ENCODE results near the gene CAMTA1.

CAMTA1 gene

DNA sequence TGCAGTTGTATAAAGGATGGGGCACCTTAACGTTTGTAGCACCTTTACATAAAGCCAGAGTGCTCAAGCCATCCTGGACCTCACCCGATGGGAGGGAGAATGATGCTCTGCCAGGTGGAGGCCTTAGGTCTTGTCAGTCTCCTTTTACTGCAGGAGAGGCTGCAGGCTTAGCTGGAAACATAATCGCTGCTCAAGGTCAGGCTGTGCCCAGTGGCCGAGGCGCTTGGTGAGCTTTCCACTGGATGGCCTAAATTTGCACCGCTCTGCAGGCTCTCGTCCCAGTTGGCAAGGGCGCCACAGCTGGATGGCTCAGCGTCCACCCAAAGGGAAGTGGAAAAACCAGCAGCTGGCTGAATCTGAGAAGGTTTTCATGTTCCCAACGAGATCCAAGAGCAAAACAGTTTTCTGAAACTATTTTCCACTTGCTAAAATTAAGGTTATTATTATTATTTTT is 438.9 kb downstream of the CAMTA1 start:
- in situ Hi-C loops (cut with MboI; ENCODE audit: low sequenced_read_pairs, unreplicated experiment): loop anchor here (25.0 kb wide), 1 partner anchor 512 kb away; the partner anchor contains the start of gene DNAJC11
- no peak for DNase-seq (ENCODE audit: low spot score)
- TF ChIP-seq, protein P1, sequence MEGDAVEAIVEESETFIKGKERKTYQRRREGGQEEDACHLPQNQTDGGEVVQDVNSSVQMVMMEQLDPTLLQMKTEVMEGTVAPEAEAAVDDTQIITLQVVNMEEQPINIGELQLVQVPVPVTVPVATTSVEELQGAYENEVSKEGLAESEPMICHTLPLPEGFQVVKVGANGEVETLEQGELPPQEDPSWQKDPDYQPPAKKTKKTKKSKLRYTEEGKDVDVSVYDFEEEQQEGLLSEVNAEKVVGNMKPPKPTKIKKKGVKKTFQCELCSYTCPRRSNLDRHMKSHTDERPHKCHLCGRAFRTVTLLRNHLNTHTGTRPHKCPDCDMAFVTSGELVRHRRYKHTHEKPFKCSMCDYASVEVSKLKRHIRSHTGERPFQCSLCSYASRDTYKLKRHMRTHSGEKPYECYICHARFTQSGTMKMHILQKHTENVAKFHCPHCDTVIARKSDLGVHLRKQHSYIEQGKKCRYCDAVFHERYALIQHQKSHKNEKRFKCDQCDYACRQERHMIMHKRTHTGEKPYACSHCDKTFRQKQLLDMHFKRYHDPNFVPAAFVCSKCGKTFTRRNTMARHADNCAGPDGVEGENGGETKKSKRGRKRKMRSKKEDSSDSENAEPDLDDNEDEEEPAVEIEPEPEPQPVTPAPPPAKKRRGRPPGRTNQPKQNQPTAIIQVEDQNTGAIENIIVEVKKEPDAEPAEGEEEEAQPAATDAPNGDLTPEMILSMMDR (IDR thresholded peaks at IDR 0.05; ENCODE audit: borderline replicate concordance, control extremely low read depth, extremely low read depth, insufficient read depth, missing control alignments): no peak

DNA sequence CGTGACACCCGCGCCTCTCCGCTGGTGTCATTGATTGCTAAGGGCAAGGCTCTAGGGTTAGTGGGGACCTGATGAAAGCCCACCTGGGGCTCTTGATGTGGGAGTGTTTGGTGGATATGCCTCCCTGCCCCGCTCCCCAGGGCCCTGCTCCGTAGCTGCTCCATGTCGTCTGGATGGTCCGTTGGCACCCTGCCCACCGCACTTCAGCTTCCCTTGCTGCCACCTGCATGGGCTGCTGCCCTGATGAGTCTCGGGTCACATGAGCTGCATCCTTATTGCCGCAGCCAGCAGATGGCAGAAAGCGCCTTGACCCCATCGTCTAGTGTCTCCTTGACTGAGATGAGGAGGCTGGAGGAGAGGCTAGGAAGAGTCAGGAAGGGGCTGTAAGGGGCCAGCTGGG is 439.4 kb downstream of the CAMTA1 start:
- DNase-seq (ENCODE audit: low spot score): no peak
- TF ChIP-seq, protein P1 (IDR thresholded peaks at IDR 0.05; ENCODE audit: borderline replicate concordance, control extremely low read depth, extremely low read depth, insufficient read depth, missing control alignments): no peak
- in situ Hi-C loops (cut with MboI; ENCODE audit: low sequenced_read_pairs, unreplicated experiment): loop anchor here (25.0 kb wide), 1 partner anchor 512 kb away; the partner anchor contains the start of gene DNAJC11

DNA sequence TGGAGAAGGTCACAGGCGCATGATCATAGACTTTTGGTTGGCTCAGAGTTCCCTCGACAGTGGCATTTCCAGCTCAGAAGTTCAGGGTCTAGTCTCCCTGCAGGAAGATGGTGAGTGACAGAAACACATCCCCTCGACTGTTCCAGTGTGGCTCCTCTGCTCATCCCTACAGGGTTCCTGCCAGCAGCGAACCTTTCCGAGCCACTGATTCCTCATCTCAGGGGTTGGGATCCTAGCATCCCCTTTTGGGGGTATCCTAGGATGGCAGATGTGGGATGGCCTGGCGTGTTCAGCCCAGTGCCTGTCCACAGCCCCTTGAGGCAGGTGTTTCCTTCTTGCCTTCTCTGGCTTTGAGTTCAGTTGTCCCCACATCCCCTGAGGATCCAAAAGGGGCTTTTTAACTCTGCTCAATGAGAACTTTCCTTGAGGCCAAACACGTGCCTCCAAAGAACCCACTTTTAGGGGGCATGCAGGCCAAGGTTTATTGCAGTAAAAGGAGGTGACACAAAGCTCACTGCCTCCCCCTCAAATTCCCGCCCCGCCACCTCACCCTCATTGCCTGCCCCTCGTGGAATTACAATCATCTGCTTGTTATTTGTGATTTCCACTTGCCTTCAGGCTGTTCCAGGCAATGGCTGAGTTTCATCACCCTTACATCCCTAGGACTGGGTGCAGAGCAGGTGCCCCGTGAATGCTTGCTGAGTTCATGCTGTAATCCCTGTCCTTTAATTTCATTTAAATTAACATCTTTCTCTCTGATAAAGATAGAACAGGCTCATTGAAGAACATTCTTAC is 440.7 kb downstream of the CAMTA1 start:
- TF ChIP-seq, protein P1 (IDR thresholded peaks at IDR 0.05; ENCODE audit: borderline replicate concordance, control extremely low read depth, extremely low read depth, insufficient read depth, missing control alignments): no peak
- DNase-seq (ENCODE audit: low spot score): no peak
- in situ Hi-C loops (cut with MboI; ENCODE audit: low sequenced_read_pairs, unreplicated experiment): no loop called here

DNA sequence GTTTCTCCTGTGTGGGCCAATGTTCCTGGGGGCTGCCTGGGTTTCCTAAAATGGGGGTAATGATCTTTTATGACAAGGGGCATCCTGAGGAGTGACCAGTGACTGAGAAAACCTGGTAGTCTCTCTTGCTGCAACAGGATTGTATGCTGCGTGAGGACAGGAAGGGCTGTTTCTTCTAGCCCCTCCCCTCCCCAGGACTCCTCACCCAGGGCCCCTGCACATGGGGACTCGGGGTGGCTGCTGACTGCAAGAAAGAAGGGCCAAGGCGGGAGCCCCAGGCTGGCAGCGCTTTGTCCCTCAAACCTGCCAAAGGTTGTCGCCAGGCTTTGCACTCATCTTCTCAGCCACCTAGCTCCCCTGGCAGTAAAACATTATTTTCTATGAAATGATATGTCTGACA is 442.4 kb downstream of the CAMTA1 start:
- no peak for DNase-seq (ENCODE audit: low spot score)
- in situ Hi-C loops (cut with MboI; ENCODE audit: low sequenced_read_pairs, unreplicated experiment): no loop called here
- TF ChIP-seq, protein P1 (IDR thresholded peaks at IDR 0.05; ENCODE audit: borderline replicate concordance, control extremely low read depth, extremely low read depth, insufficient read depth, missing control alignments): no peak

DNA sequence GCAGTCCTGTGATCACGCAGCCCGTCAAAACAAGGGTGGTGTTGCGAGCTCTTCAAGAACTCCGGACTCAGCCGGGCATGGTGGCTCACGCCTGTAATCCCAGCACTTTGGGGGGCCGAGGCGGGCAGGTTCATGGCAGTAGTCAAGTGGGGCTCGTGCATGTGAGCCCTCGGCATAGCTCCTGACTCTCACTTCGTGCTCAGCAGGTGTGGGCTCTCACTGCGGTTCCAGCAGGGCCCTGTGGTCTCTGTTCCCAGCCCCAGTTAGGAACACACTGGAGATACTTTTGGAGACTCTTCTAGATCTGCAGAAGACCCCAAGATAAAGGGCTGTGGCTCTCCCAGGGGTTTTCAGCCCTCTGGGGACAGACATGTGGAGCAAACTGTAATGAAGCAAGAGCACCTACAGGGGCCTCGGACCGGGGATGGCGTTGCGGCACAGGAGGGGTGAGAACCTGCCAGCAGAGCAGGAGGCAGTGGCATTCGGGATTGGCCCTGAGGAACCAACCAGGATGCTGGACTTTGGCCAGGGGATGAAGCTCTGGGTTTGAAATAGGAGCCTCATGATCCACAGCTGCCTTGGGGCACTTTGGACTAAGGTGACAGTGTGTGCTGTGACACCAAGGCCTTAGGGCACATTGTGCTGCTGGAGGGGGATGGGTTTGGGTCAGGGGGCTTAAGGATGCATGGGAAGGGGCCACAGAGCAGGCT is 443.2 kb downstream of the CAMTA1 start:
- DNase-seq (ENCODE audit: low spot score): no peak
- in situ Hi-C loops (cut with MboI; ENCODE audit: low sequenced_read_pairs, unreplicated experiment): no loop called here
- TF ChIP-seq, protein P1 (IDR thresholded peaks at IDR 0.05; ENCODE audit: borderline replicate concordance, control extremely low read depth, extremely low read depth, insufficient read depth, missing control alignments): no peak

DNA sequence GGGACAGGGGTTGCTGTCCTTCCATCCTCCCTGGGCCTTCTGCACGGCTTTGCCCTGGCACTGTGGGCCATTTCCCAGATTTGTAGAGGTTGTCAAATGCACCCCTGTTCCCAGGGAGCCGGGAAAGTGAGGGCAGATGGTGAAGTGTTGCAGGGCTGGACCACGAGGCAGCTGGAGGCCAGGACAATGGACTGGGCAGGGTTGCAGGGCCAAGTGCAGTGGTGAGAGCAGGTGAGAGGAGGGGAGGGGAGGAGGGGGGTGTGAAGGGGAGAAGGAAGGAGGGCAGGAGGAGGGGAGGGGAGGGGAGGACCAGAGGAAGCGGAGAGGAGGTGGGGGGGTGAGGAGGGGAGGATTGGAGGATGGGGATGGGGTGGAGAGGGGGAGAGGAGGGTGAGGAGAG is 443.9 kb downstream of the CAMTA1 start:
- DNase-seq (ENCODE audit: low spot score): no peak
- TF ChIP-seq, protein P1 (IDR thresholded peaks at IDR 0.05; ENCODE audit: borderline replicate concordance, control extremely low read depth, extremely low read depth, insufficient read depth, missing control alignments): no peak
- in situ Hi-C loops (cut with MboI; ENCODE audit: low sequenced_read_pairs, unreplicated experiment): no loop called here
